ENCODE data around the gene PNLDC1. TPM values are rescaled to one million over a fixed set of nuclear protein-coding genes. Genes with fewer than 3 reads are reported as not detected.

The PNLDC1 gene
- total and polyA plus RNA-seq, 2 of the 4 experiments (the other 2 are of a cell fraction): not detected

GRCh38 chr6:159865226-159865920 lies 65.3 kb downstream of the PNLDC1 start:
- no peak overlapping the region for H2BK120ac ChIP-seq (ENCODE audit: low read depth, low read length)
- no peak overlapping the region for H3K23ac ChIP-seq (ENCODE audit: low read depth, low read length)
- no peaks in the 10 kb centered on the region for H3K4me1 ChIP-seq (ENCODE audit: control insufficient read depth, insufficient read depth, low read length)
- WGBS, 2 experiments (ENCODE audit: extremely low coverage in 2 of 2, insufficient read length in 1 of 2): 67% methylated on average over 3 of the region's 12 CpGs; no CpG with 5 or more reads in 1 of the 2 experiments
- H3K4me3 ChIP-seq (ENCODE audit: insufficient read depth, low read depth, low read length): no peak overlapping the region
- no peak overlapping the region for H2BK20ac ChIP-seq (ENCODE audit: low read depth, low read length)
- ChIA-PET POLR2A (ENCODE audit: unreplicated experiment) (no interaction called here), CTCF (interaction anchor here (0.5 to 0.7 kb wide), 3 partner anchors 12 to 225 kb away, joined by 3 read pairs; no protein-coding TSS in a partner anchor)
- H3K36me3 ChIP-seq (ENCODE audit: control insufficient read depth, insufficient read depth, low read length): no peaks in the 10 kb centered on the region
- DNase-seq: no peak
- H3K9me1 ChIP-seq (ENCODE audit: insufficient read depth, low read length): no peaks in the 10 kb centered on the region
- H3K4me2 ChIP-seq (ENCODE audit: low read depth, low read length): no peak overlapping the region
- dilution Hi-C loops (cut with HindIII; ENCODE audit: low sequenced_read_pairs, unreplicated experiment) (no loop called here), intact Hi-C loops (cut with micrococcal nuclease) (no loop called here), in situ Hi-C loops (cut with MboI; ENCODE audit: low sequenced_read_pairs) (loop anchor here (10.0 to 25.0 kb wide), 2 partner anchors 179 to 597 kb away; no protein-coding TSS in a partner anchor)
- H3K18ac ChIP-seq (ENCODE audit: low read depth, low read length): no peak overlapping the region
- no peak overlapping the region for H2BK5ac ChIP-seq (ENCODE audit: low read depth, low read length, poor library complexity, severe bottlenecking)
- H2AK9ac ChIP-seq (replicated peaks; ENCODE audit: low read depth, low read length, poor library complexity): no peak overlapping the region
- no peak for TF ChIP-seq NFE2L2 (IDR thresholded peaks at IDR 0.05; ENCODE audit: low read depth, low read length)
- TF ChIP-seq CTCF (conservative IDR thresholded peaks at IDR 0.05; ENCODE audit: low read depth, low read length): no peak
- TF ChIP-seq MAFK (IDR thresholded peaks at IDR 0.05; ENCODE audit: low read depth, low read length): no peak
- no peak overlapping the region for H4K91ac ChIP-seq (ENCODE audit: insufficient read depth, low read depth, low read length)
- no peak overlapping the region for H4K8ac ChIP-seq (ENCODE audit: low read depth in 2 of 2, low read length in 2 of 2)
- no peak overlapping the region for H3K27ac ChIP-seq (ENCODE audit: insufficient read depth, low read length)
- no peak overlapping the region for H3K14ac ChIP-seq (replicated peaks; ENCODE audit: low read depth, low read length)
- H4K20me1 ChIP-seq (ENCODE audit: insufficient read depth, low read length): no peaks in the 10 kb centered on the region
- no peak overlapping the region for H3K4ac ChIP-seq (ENCODE audit: low read depth, low read length)
- peaks cover 2% of the 10 kb centered on the region; the same call in 1 of the 2 replicates for H3K27me3 ChIP-seq (ENCODE audit: control insufficient read depth, insufficient read depth, low read length)
- H2AK5ac ChIP-seq (ENCODE audit: low read depth, low read length): no peak overlapping the region
- ATAC-seq (ENCODE audit: low read depth): no peak
- H3K79me1 ChIP-seq (ENCODE audit: low read depth in 1 of 2, low read length in 2 of 2): no peaks in the 10 kb centered on the region
- H4K5ac ChIP-seq (ENCODE audit: low read depth, low read length): no peak overlapping the region; the same call in 1 of the 2 replicates
- H3K9ac ChIP-seq (ENCODE audit: low read depth, low read length): no peak overlapping the region
- peaks cover 5% of the 10 kb centered on the region for H3K9me3 ChIP-seq (ENCODE audit: control insufficient read depth, insufficient read depth, low read length)
- no peak overlapping the region for H2BK15ac ChIP-seq (ENCODE audit: low read depth, low read length)
- H3K56ac ChIP-seq (ENCODE audit: extremely low read depth, insufficient read depth, low read length): no peak overlapping the region
- no peak overlapping the region for H2AFZ ChIP-seq (replicated peaks; ENCODE audit: low read length, poor library complexity)
- BruUV-seq (replicated peaks): no TSS peak
